Osteocyte (in vitro differentiated cells): Measurements from ENCODE around the gene ANXA4. TPM values are rescaled to one million over a fixed set of nuclear protein-coding genes. Genes with fewer than 3 reads are reported as not detected.

ENCODE experiments used
- DNase-seq: peaks from one replicate; pipeline ENCODE4 v3.0.0; 2021; ENCODE audit warnings: mixed read lengths; ENCODE audit not compliant: unreplicated experiment; ENCODE audit errors: extremely low spot score
- H3K27ac Mint-ChIP-seq: one replicate; pipeline ENCODE4 v1.8.0; 2021; ENCODE audit warnings: mild to moderate bottlenecking, mixed read lengths; ENCODE audit not compliant: unreplicated experiment
- H3K27me3 Mint-ChIP-seq: one replicate; pipeline ENCODE4 v1.8.0; 2021; ENCODE audit warnings: mixed read lengths; ENCODE audit not compliant: unreplicated experiment
- H3K36me3 Mint-ChIP-seq: one replicate; pipeline ENCODE4 v1.8.0; 2021; ENCODE audit warnings: mixed read lengths; ENCODE audit not compliant: unreplicated experiment
- H3K4me1 Mint-ChIP-seq: one replicate; pipeline ENCODE4 v1.8.0; 2021; ENCODE audit warnings: mixed read lengths; ENCODE audit not compliant: unreplicated experiment
- H3K4me3 Mint-ChIP-seq: one replicate; pipeline ENCODE4 v1.8.0; 2021; ENCODE audit warnings: mild to moderate bottlenecking, moderate library complexity, mixed read lengths; ENCODE audit not compliant: unreplicated experiment
- H3K9me3 Mint-ChIP-seq: one replicate; pipeline ENCODE4 v1.8.0; 2021; ENCODE audit warnings: mixed read lengths; ENCODE audit not compliant: unreplicated experiment
- CTCF ChIP-seq: fragments of 200-600 bp; sonication (generic); IDR thresholded peaks from 2 replicates; pipeline ENCODE4 v1.5.0; 2021; ENCODE audit warnings: antibody characterized with exemption, mild to moderate bottlenecking, moderate library complexity
- total RNA-seq: library from RNA; stranded (reverse); gene quantifications from 2 replicates; pipeline ENCODE4 v1.2.1, GENCODE V29; 2021

ANXA4 gene
- total RNA-seq, 1 donor from 2014 or later = 76.6 TPM

- peaks cover 17% of the 10 kb centered on the region for H3K4me1 Mint-ChIP-seq
- H3K27ac Mint-ChIP-seq = no peak overlapping the region
These were observed 39.7 kb downstream of the ANXA4 start for GRCh38 chr2:69781321-69782248.

GRCh38 chr2:69784228-69784627 is 42.3 kb downstream of the ANXA4 start:
- Mint-ChIP-seq H3K9me3 (no peaks in the 10 kb centered on the region), H3K27me3 (no peaks in the 10 kb centered on the region), H3K27ac (no peak overlapping the region), H3K4me3 (no peak overlapping the region), H3K4me1 (peaks cover 20% of the 10 kb centered on the region), H3K36me3 (peaks cover 18% of the 10 kb centered on the region)
- DNase-seq = no peak
- TF ChIP-seq CTCF = no peak

More at GRCh38 chr2:69781321-69782248, 39.7 kb downstream of the ANXA4 start:
- TF ChIP-seq CTCF = no peak
- no peaks in the 10 kb centered on the region for H3K9me3 Mint-ChIP-seq
- no peak overlapping the region for H3K4me3 Mint-ChIP-seq
- DNase-seq = no peak
- peaks cover 7% of the 10 kb centered on the region for H3K36me3 Mint-ChIP-seq
- H3K27me3 Mint-ChIP-seq = no peaks in the 10 kb centered on the region

GRCh38 chr2:69785358-69785757 is 43.4 kb downstream of the ANXA4 start:
- Mint-ChIP-seq H3K4me3 (no peak overlapping the region), H3K27me3 (no peaks in the 10 kb centered on the region), H3K27ac (no peak overlapping the region), H3K36me3 (peaks cover 18% of the 10 kb centered on the region), H3K4me1 (peaks cover 25% of the 10 kb centered on the region), H3K9me3 (no peaks in the 10 kb centered on the region)
- TF ChIP-seq CTCF = no peak
- no peak for DNase-seq

GRCh38 chr2:69786052-69786560 is 44.2 kb downstream of the ANXA4 start:
- H3K27ac Mint-ChIP-seq = no peak overlapping the region
- no peak overlapping the region for H3K4me3 Mint-ChIP-seq
- H3K36me3 Mint-ChIP-seq = peaks cover 18% of the 10 kb centered on the region
- H3K27me3 Mint-ChIP-seq = no peaks in the 10 kb centered on the region
- no peak for TF ChIP-seq CTCF
- peaks cover 31% of the 10 kb centered on the region for H3K4me1 Mint-ChIP-seq
- no peaks in the 10 kb centered on the region for H3K9me3 Mint-ChIP-seq
- no peak for DNase-seq

GRCh38 chr2:69789175-69789721 is 47.3 kb downstream of the ANXA4 start:
- Mint-ChIP-seq H3K4me3 (peak overlapping the region; percentile 8), H3K9me3 (no peaks in the 10 kb centered on the region), H3K36me3 (peaks cover 13% of the 10 kb centered on the region), H3K4me1 (peaks cover 28% of the 10 kb centered on the region), H3K27me3 (no peaks in the 10 kb centered on the region), H3K27ac (peak overlapping the region; percentile 90)
- no peak for DNase-seq
- no peak for TF ChIP-seq CTCF
